Peyer's patch (tissue), 4 donors: ENCODE results near the gene ZNF784.

ENCODE experiments used
- CTCF ChIP-seq, 6 experiments: fragments of 450-650 bp in 4 of 6; fragments of 200-600 bp in 2 of 6; sonication (generic) in 1 of 6; IDR thresholded peaks; one replicate each; pipeline ENCODE4 v1.5.1; 2017 to 2019; ENCODE audit warnings: antibody characterized with exemption in 6 of 6, mild to moderate bottlenecking in 3 of 6, moderate library complexity in 1 of 6
- POLR2A ChIP-seq, 2 donors: fragments of 450-650 bp; IDR thresholded peaks; one replicate each; pipeline ENCODE4 v1.5.1; 2017; ENCODE audit warnings: antibody characterized with exemption in 2 of 2, mild to moderate bottlenecking in 2 of 2, moderate library complexity in 2 of 2

GRCh38 chr19:55625004-55625326 is 599 bp upstream of the ZNF784 start:
- TF ChIP-seq CTCF (IDR thresholded peaks at IDR 0.05): no peak
- no peak for TF ChIP-seq POLR2A (IDR thresholded peaks at IDR 0.05)
